ENCODE measurements around the gene RUNX3. TPM values are rescaled to one million over a fixed set of nuclear protein-coding genes. Genes with fewer than 3 reads are reported as not detected.

The RUNX3 gene
- polyA plus RNA-seq, 1 experiment = 0.23 TPM

- H3K36me3 ChIP-seq (ENCODE audit: control insufficient read depth, insufficient read depth, low read length) = no peaks in the 10 kb centered on the region
- peaks cover 5% of the 10 kb centered on the region; the same call in 1 of the 2 replicates for H3K27me3 ChIP-seq (ENCODE audit: control insufficient read depth, insufficient read depth, low read length)
- DNase-seq (ENCODE audit: low read depth) = no peak
- POLR2A ChIA-PET = interaction anchor here (0.7 kb wide), 1 partner anchor 15 kb away, joined by 5 read pairs; no protein-coding TSS in a partner anchor
- TF ChIP-seq CTCF (IDR thresholded peaks at IDR 0.05; ENCODE audit: insufficient read depth, low read depth, low read length) = no peak
- H3K4me3 ChIP-seq (ENCODE audit: low read depth, low read length) = no peak overlapping the region
- CTCF ChIA-PET = interaction anchor here (1.9 to 2.4 kb wide), 2 partner anchors 9 to 13 kb away, joined by 5 to 6 read pairs; no protein-coding TSS in a partner anchor
Observed at GRCh38 chr1:24881034-24881433, 49.0 kb downstream of the RUNX3 start.

- Histone ChIP-seq H3K27me3 (ENCODE audit: control insufficient read depth, insufficient read depth, low read length) (peaks cover 10% of the 10 kb centered on the region), H3K36me3 (ENCODE audit: control insufficient read depth, insufficient read depth, low read length) (no peaks in the 10 kb centered on the region), H3K4me3 (ENCODE audit: low read depth, low read length) (no peak overlapping the region)
- ChIA-PET POLR2A (no interaction called here), CTCF (no interaction called here)
- peak; percentile 15 for DNase-seq (ENCODE audit: low read depth)
- no peak for TF ChIP-seq CTCF (IDR thresholded peaks at IDR 0.05; ENCODE audit: insufficient read depth, low read depth, low read length)
Observed at GRCh38 chr1:24878775-24879742, 51.0 kb downstream of the RUNX3 start.

- CTCF ChIA-PET = no interaction called here
- TF ChIP-seq CTCF (IDR thresholded peaks at IDR 0.05; ENCODE audit: insufficient read depth, low read depth, low read length) = no peak
- DNase-seq (ENCODE audit: low read depth) = no peak
- no peak overlapping the region for H3K4me3 ChIP-seq (ENCODE audit: low read depth, low read length)
- no peaks in the 10 kb centered on the region for H3K36me3 ChIP-seq (ENCODE audit: control insufficient read depth, insufficient read depth, low read length)
- H3K27me3 ChIP-seq (ENCODE audit: control insufficient read depth, insufficient read depth, low read length) = peaks cover 10% of the 10 kb centered on the region
- POLR2A ChIA-PET = no interaction called here
Observed at GRCh38 chr1:24878045-24878444, 52.0 kb downstream of the RUNX3 start.

GRCh38 chr1:24875991-24876506, 54.0 kb downstream of the RUNX3 start:
- ChIA-PET CTCF (no interaction called here), POLR2A (no interaction called here)

More at GRCh38 chr1:24875991-24876506, 54.0 kb downstream of the RUNX3 start:
- no peak for TF ChIP-seq CTCF (IDR thresholded peaks at IDR 0.05; ENCODE audit: insufficient read depth, low read depth, low read length)
- Histone ChIP-seq H3K36me3 (ENCODE audit: control insufficient read depth, insufficient read depth, low read length) (no peaks in the 10 kb centered on the region), H3K4me3 (ENCODE audit: low read depth, low read length) (no peak overlapping the region), H3K27me3 (ENCODE audit: control insufficient read depth, insufficient read depth, low read length) (peaks cover 12% of the 10 kb centered on the region)
- no peak for DNase-seq (ENCODE audit: low read depth)
